A549 (cell line): Measurements from ENCODE around the gene MOSMO.

Source experiments
- BHLHE40 ChIP-seq: IDR thresholded peaks from 2 replicates; pipeline ENCODE4 v1.6.1; 2012; ENCODE audit warnings: low read depth, low read length, inconsistent platforms
- CBX8 ChIP-seq: fragments of 200-600 bp; sonication (generic); IDR thresholded peaks from 2 replicates; pipeline ENCODE4 v1.6.1; 2016
- CTCF ChIP-seq: fragments of >200 bp; sonication (Bioruptor Twin); formaldehyde crosslinking; IDR thresholded peaks from 3 replicates; pipeline ENCODE4 v1.5.1; 2016
- GATA3 ChIP-seq: IDR thresholded peaks from 2 replicates; pipeline ENCODE4 v1.6.1; 2012; ENCODE audit warnings: borderline replicate concordance
- POLR2A ChIP-seq: IDR thresholded peaks from 2 replicates; pipeline ENCODE4 v1.6.1; 2012; ENCODE audit warnings: mild to moderate bottlenecking, low read length
- ZSCAN20 ChIP-seq: fragments of 250-450 bp; sonication (Bioruptor Pico); IDR thresholded peaks from 2 replicates; pipeline ENCODE4 v1.8.0; 2022; ENCODE audit warnings: mild to moderate bottlenecking, moderate library complexity

GRCh38 chr16:22054847-22055590 is 47.1 kb downstream of the MOSMO start:
- TF ChIP-seq CTCF, result no peak
- TF ChIP-seq CBX8, result no peak
- TF ChIP-seq ZSCAN20 (CRISPR knock-in tag), result no peak
- no peak for TF ChIP-seq BHLHE40
- TF ChIP-seq GATA3, result no peak
- TF ChIP-seq POLR2A, result no peak
